HCT116 (cell line): ENCODE measurements around the gene TMEM140. TPM values are rescaled to one million over a fixed set of nuclear protein-coding genes. Genes with fewer than 3 reads are reported as not detected.

Source experiments
- ATAC-seq: fragments of 200-7000 bp; cut with Tn5 transposase; 2 replicates; pipeline ENCODE4 v1.9.1; 2020; ENCODE audit warnings: mild to moderate bottlenecking, moderate library complexity
- BruUV-seq: library from RNA; stranded (reverse); fragments of 400-500 nt; replicated peaks from 2 replicates; lab custom pipeline; 2021; lab: Mats Ljungman, UMichigan
- CTCF ChIA-PET: fragments of 300-600 bp; sonication (Branson Sonifier 250); formaldehyde crosslinking; loops from one replicate; lab custom pipeline; 2021; ENCODE audit warnings: antibody characterized with exemption; lab: Charles Lee
- POLR2A ChIA-PET: fragments of 300-600, 350-600 bp; sonication (Branson Sonifier 250); formaldehyde crosslinking; loops from one replicate; lab custom pipeline; 2021; ENCODE audit warnings: antibody characterized with exemption; lab: Charles Lee
- RAD21 ChIA-PET, 2 experiments: fragments of 300-600 bp; sonication (Branson Sonifier 250); formaldehyde crosslinking; loops; one replicate each; lab custom pipeline; 2023; ENCODE audit warnings: low total read pairs in 2 of 2; ENCODE audit not compliant: uncharacterized antibody in 2 of 2, unreplicated experiment in 2 of 2, low non-redundant PET in 1 of 2; lab: Charles Lee
- DNase-seq: peaks from one replicate; pipeline ENCODE4 v3.0.0-alpha.2; 2010; ENCODE audit warnings: low read depth, low spot score
- H2AFZ ChIP-seq: fragments of 200-600 bp; shearing (Covaris generic), sonication (generic); 2 replicates; pipeline ENCODE4 v1.6.1; 2017; ENCODE audit warnings: low read depth, mixed run types, mixed read lengths, antibody characterized with exemption, low read length; ENCODE audit not compliant: poor library complexity, severe bottlenecking
- H3K27ac ChIP-seq: 2 replicates; pipeline ENCODE4 v1.5.1; 2012; ENCODE audit warnings: low read depth, low read length
- H3K27me3 ChIP-seq: fragments of 200-600 bp; sonication (generic); 2 replicates; pipeline ENCODE4 v1.6.1; 2016; ENCODE audit warnings: mixed run types, low read length, mixed read lengths; ENCODE audit not compliant: insufficient read depth
- H3K36me3 ChIP-seq, 2 experiments: fragments of 200-500 bp in 1 of 2; fragments of 200-600 bp in 1 of 2; sonication (Bioruptor generic) in 1 of 2; sonication (generic) in 1 of 2; 2 replicates each; pipeline versions ENCODE4 v1.5.1 to v1.6.1; 2014 to 2016; ENCODE audit warnings: low read length in 2 of 2, inconsistent platforms in 1 of 2, mixed read lengths in 1 of 2, mixed run types in 1 of 2; ENCODE audit not compliant: insufficient read depth in 2 of 2, control insufficient read depth in 1 of 2
- H3K4me1 ChIP-seq, 2 experiments: fragments of 200-600 bp in 1 of 2; sonication (generic) in 1 of 2; 2 replicates each; pipeline versions ENCODE4 v1.5.1 to v1.6.1; 2012 to 2017; ENCODE audit warnings: low read length in 2 of 2, inconsistent platforms in 1 of 2, mild to moderate bottlenecking in 1 of 2, mixed read lengths in 1 of 2, mixed run types in 1 of 2, moderate library complexity in 1 of 2; ENCODE audit not compliant: insufficient read depth in 2 of 2, control insufficient read depth in 1 of 2
- H3K4me2 ChIP-seq: fragments of 200-600 bp; sonication (generic); 2 replicates; pipeline ENCODE4 v1.6.1; 2017; ENCODE audit warnings: mixed run types, low read length, mixed read lengths
- H3K4me3 ChIP-seq, 2 experiments: fragments of 200-600 bp in 1 of 2; sonication (generic) in 1 of 2; replicated peaks in 1 of 2; 2 replicates each; pipeline ENCODE4 v1.5.1; 2011 to 2016; ENCODE audit warnings: low read length in 2 of 2, control low read depth in 1 of 2, low read depth in 1 of 2, mild to moderate bottlenecking in 1 of 2, mixed read lengths in 1 of 2, mixed run types in 1 of 2
- H3K79me2 ChIP-seq: fragments of 200-600 bp; sonication (generic); 2 replicates; pipeline ENCODE4 v1.6.1; 2017; ENCODE audit warnings: mild to moderate bottlenecking, mixed run types, low read length, moderate library complexity, mixed read lengths; ENCODE audit not compliant: insufficient read depth
- H3K9ac ChIP-seq: fragments of 200-600 bp; sonication (generic); 2 replicates; pipeline ENCODE4 v1.6.1; 2016; ENCODE audit warnings: low read length, mixed read lengths
- H3K9me2 ChIP-seq: fragments of 200-600 bp; sonication (generic), shearing (Covaris generic); 2 replicates; pipeline ENCODE4 v1.6.1; 2017; ENCODE audit warnings: mixed run types, mild to moderate bottlenecking, moderate library complexity; ENCODE audit not compliant: insufficient read depth
- H3K9me3 ChIP-seq, 2 experiments: fragments of 200-500 bp in 1 of 2; fragments of 200-600 bp in 1 of 2; sonication (Bioruptor generic) in 1 of 2; sonication (generic) in 1 of 2; 2 replicates each; pipeline ENCODE4 v1.6.1; 2014 to 2017; ENCODE audit warnings: low read length in 2 of 2, mixed read lengths in 2 of 2, inconsistent platforms in 1 of 2, low read depth in 1 of 2, mild to moderate bottlenecking in 1 of 2, mixed run types in 1 of 2, moderate library complexity in 1 of 2; ENCODE audit not compliant: control insufficient read depth in 1 of 2, insufficient read depth in 1 of 2
- H4K20me1 ChIP-seq: fragments of 200-600 bp; sonication (generic), shearing (Covaris generic); 2 replicates; pipeline ENCODE4 v1.6.1; 2017; ENCODE audit warnings: mixed run types, mild to moderate bottlenecking, moderate library complexity; ENCODE audit not compliant: insufficient read depth
- CTCF ChIP-seq, 3 experiments: fragments of 200-600 bp in 1 of 3; sonication (generic) in 1 of 3; IDR thresholded peaks in 2 of 3; conservative IDR thresholded peaks in 1 of 3; 2 replicates each; pipeline ENCODE4 v1.5.1; 2012 to 2017; ENCODE audit warnings: low read depth in 2 of 3, low read length in 2 of 3, antibody characterized with exemption in 1 of 3, borderline replicate concordance in 1 of 3, control low read depth in 1 of 3, mild to moderate bottlenecking in 1 of 3, mixed read lengths in 1 of 3, mixed run types in 1 of 3, moderate library complexity in 1 of 3; ENCODE audit not compliant: insufficient read depth in 1 of 3
- EGR1 ChIP-seq: IDR thresholded peaks from 2 replicates; pipeline ENCODE4 v1.6.1; 2012; ENCODE audit warnings: low read depth
- ELF1 ChIP-seq: IDR thresholded peaks from 2 replicates; pipeline ENCODE4 v1.6.1; 2012; ENCODE audit warnings: low read depth, borderline replicate concordance
- FOSL1 ChIP-seq: IDR thresholded peaks from 2 replicates; pipeline ENCODE4 v1.6.1; 2012; ENCODE audit warnings: low read depth
- POLR2AphosphoS5 ChIP-seq: IDR thresholded peaks from 2 replicates; pipeline ENCODE4 v1.6.1; 2011; ENCODE audit warnings: mild to moderate bottlenecking, low read depth, low read length, moderate library complexity
- RAD21 ChIP-seq: IDR thresholded peaks from 2 replicates; pipeline ENCODE4 v1.6.1; 2012; ENCODE audit warnings: low read depth, mild to moderate bottlenecking
- REST ChIP-seq: IDR thresholded peaks from 2 replicates; pipeline ENCODE4 v1.6.1; 2012; ENCODE audit warnings: low read depth
- SIN3A ChIP-seq: IDR thresholded peaks from 2 replicates; pipeline ENCODE4 v1.6.1; 2012; ENCODE audit warnings: low read depth
- intact Hi-C: fragments of 100-400 bp; cut with micrococcal nuclease; formaldehyde crosslinking; loops from 2 replicates; pipeline ENCODE4 v1.10.0; 2022
- total RNA-seq: library from RNA; stranded (reverse); gene quantifications from one replicate; pipeline ENCODE4 v1.2.1, GENCODE V29; 2021; ENCODE audit not compliant: unreplicated experiment

TMEM140 gene
- total RNA-seq, 1 experiment from 2014 or later, result not detected

DNA sequence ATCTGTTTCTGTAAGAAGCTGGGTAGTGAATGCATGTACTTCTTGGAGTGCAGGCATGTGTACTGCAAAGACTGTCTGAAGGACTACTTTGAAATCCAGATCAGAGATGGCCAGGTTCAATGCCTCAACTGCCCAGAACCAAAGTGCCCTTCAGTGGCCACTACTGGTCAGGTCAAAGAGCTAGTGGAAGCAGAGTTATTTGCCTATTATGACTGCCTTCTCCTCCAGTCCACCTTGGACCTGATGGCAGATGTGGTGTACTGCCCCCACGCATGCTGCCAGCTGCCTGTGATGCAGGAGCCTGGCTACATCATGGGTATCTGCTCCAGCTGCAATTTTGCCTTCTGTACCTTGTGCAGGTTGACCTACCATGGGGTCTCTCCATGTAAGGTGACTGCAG, 18.9 kb upstream of the TMEM140 start:
- no peak for DNase-seq
- ChIA-PET RAD21 (no interaction called here), POLR2A (no interaction called here), CTCF (no interaction called here)
- Histone ChIP-seq H2AFZ (no peak overlapping the region), H3K36me3 (no peaks in the 10 kb centered on the region), H4K20me1 (no peaks in the 10 kb centered on the region), H3K9me3 (no peaks in the 10 kb centered on the region), H3K4me3 (no peak overlapping the region), H3K9me2 (no peaks in the 10 kb centered on the region; the same call in 1 of the 2 replicates), H3K27ac (no peak overlapping the region), H3K79me2 (no peaks in the 10 kb centered on the region), H3K27me3 (no peaks in the 10 kb centered on the region), H3K9ac (no peak overlapping the region)
- BruUV-seq, result no TSS peak
- TF ChIP-seq FOSL1 (no peak), POLR2AphosphoS5 (no peak), RAD21 (no peak), EGR1 (no peak)
- TF ChIP-seq, all 23 proteins: peak for 0
- no peaks in the 10 kb centered on the region for H3K4me1 ChIP-seq
- ATAC-seq, result peak; percentile 49; the same call in 1 of the 2 replicates
- H3K4me2 ChIP-seq, result no peak overlapping the region
- intact Hi-C loops, result no loop called here

GRCh38 chr7:135129579-135129978, 18.3 kb upstream of the TMEM140 start:
- Histone ChIP-seq H4K20me1 (no peaks in the 10 kb centered on the region), H2AFZ (no peak overlapping the region), H3K4me2 (no peak overlapping the region), H3K4me3 (no peak overlapping the region), H3K36me3 (no peaks in the 10 kb centered on the region), H3K79me2 (no peaks in the 10 kb centered on the region), H3K4me1 (no peaks in the 10 kb centered on the region), H3K9me2 (no peaks in the 10 kb centered on the region; the same call in 1 of the 2 replicates), H3K27ac (no peak overlapping the region), H3K27me3 (no peaks in the 10 kb centered on the region), H3K9ac (no peak overlapping the region), H3K9me3 (no peaks in the 10 kb centered on the region)
- TF ChIP-seq FOSL1 (no peak), REST (no peak), SIN3A (no peak), POLR2AphosphoS5 (no peak), ELF1 (no peak), EGR1 (no peak), CTCF (IDR thresholded peaks at IDR 0.05 in 2 of 3, conservative IDR thresholded peaks at IDR 0.05 in 1 of 3; ENCODE audit: borderline replicate concordance in 1 of 3, insufficient read depth in 1 of 3, low read depth in 2 of 3, low read length in 2 of 3) (0 out of 6 replicates have a peak, but pooled peaks of 1 of the 3 experiments have one; percentile 29)
- CTCF ChIA-PET, result no interaction called here
- ATAC-seq, result peak; percentile 46; the same call in 1 of the 2 replicates
- RAD21 ChIA-PET, result no interaction called here
- intact Hi-C loops, result no loop called here
- no TSS peak for BruUV-seq
- POLR2A ChIA-PET, result no interaction called here
- no peak for DNase-seq
